Measurements from ENCODE around the gene MLLT11.
"Not testable (repeated sequence)": the region's sequence is repeated elsewhere in the genome, so short reads cannot be mapped to it uniquely, and the experiment has no call there.

MLLT11 gene

GRCh38 chr1:151062741-151063371 lies 2.7 kb downstream of the MLLT11 start:
- no peak for DNase-seq

GRCh38 chr1:151065089-151065645 lies 5.0 kb downstream of the MLLT11 start:
- Mint-ChIP-seq H3K9me3 (no peaks in the 10 kb centered on the region), H3K27me3 (no peaks in the 10 kb centered on the region), H3K36me3 (ENCODE audit: insufficient read depth) (peaks cover 10% of the 10 kb centered on the region), H3K27ac (no peak overlapping the region), H3K4me1 (ENCODE audit: low read depth in 2 of 2) (peaks cover 12 to 17% of the 10 kb centered on the region in 2 donors), H3K4me3 (no peak overlapping the region)
- DNase-seq (no peak), ATAC-seq (replicated peaks) (no peak)

More at GRCh38 chr1:151062741-151063371, 2.7 kb downstream of the MLLT11 start:
- Mint-ChIP-seq H3K4me1 (ENCODE audit: low read depth in 2 of 2) (peaks cover 23 to 25% of the 10 kb centered on the region in 2 donors), H3K27me3 (no peaks in the 10 kb centered on the region), H3K4me3 (no peak overlapping the region), H3K36me3 (ENCODE audit: insufficient read depth) (peaks cover 21% of the 10 kb centered on the region), H3K27ac (no peak overlapping the region), H3K9me3 (no peaks in the 10 kb centered on the region)
- ATAC-seq (replicated peaks): no peak

- Mint-ChIP-seq H3K9me3 (no peaks in the 10 kb centered on the region), H3K4me1 (ENCODE audit: low read depth in 2 of 2) (peaks cover 14% of the 10 kb centered on the region in 2 donors), H3K4me3 (no peak overlapping the region), H3K27me3 (no peaks in the 10 kb centered on the region), H3K36me3 (ENCODE audit: insufficient read depth) (peaks cover 29% of the 10 kb centered on the region), H3K27ac (peak overlapping the region in 1 of 2 donors; percentile 39)
- ATAC-seq (replicated peaks): no peak
- DNase-seq: no peak
These were observed 7.0 kb downstream of the MLLT11 start for GRCh38 chr1:151067185-151067584.

GRCh38 chr1:151069103-151069486 lies 8.9 kb downstream of the MLLT11 start:
- peak overlapping the region; percentile 76 to 99 for H3K27ac Mint-ChIP-seq
- H3K9me3 Mint-ChIP-seq: no peaks in the 10 kb centered on the region
- ATAC-seq (replicated peaks): no peak
- DNase-seq: no peak
- H3K36me3 Mint-ChIP-seq (ENCODE audit: insufficient read depth): peaks cover 37% of the 10 kb centered on the region
- peaks cover 14 to 17% of the 10 kb centered on the region in 2 donors for H3K4me1 Mint-ChIP-seq (ENCODE audit: low read depth in 2 of 2)
- no peaks in the 10 kb centered on the region for H3K27me3 Mint-ChIP-seq
- peak overlapping the region; percentile 94 to 95 for H3K4me3 Mint-ChIP-seq

- peak within 1 kb of the TSS; percentile 94 to 95 for H3K4me3 Mint-ChIP-seq
These were observed 10.5 kb downstream of the MLLT11 start, which contains the start of gene GABPB2 for GRCh38 chr1:151070474-151071276. TSS of gene GABPB2 (plus strand) at chr1:151070761. CDS start at chr1:151088190, 17,429 bp downstream.

GRCh38 chr1:151072224-151072623 lies 12.0 kb downstream of the MLLT11 start:
- Mint-ChIP-seq H3K4me1 (ENCODE audit: low read depth in 2 of 2) (peaks cover 15 to 17% of the 10 kb centered on the region in 2 donors), H3K36me3 (ENCODE audit: insufficient read depth) (peaks cover 43% of the 10 kb centered on the region), H3K4me3 (peak overlapping the region; percentile 94 to 95), H3K27ac (peak overlapping the region; percentile 97 to 99), H3K27me3 (no peaks in the 10 kb centered on the region), H3K9me3 (no peaks in the 10 kb centered on the region)
- ATAC-seq (replicated peaks) (no peak), DNase-seq (no peak)

More at GRCh38 chr1:151070474-151071276, 10.5 kb downstream of the MLLT11 start, which contains the start of gene GABPB2:
- ATAC-seq (replicated peaks) (peak; percentile 80), DNase-seq (peak; percentile 79 to 84 (median 81))
- no peaks in the 10 kb centered on the region for H3K9me3 Mint-ChIP-seq
- peaks cover 13 to 17% of the 10 kb centered on the region in 2 donors for H3K4me1 Mint-ChIP-seq (ENCODE audit: low read depth in 2 of 2)
- H3K27ac Mint-ChIP-seq: peak within 1 kb of the TSS; percentile 97 to 99
- peaks cover 42% of the 10 kb centered on the region for H3K36me3 Mint-ChIP-seq (ENCODE audit: insufficient read depth)
- H3K27me3 Mint-ChIP-seq: no peaks in the 10 kb centered on the region

- H3K4me1 Mint-ChIP-seq (ENCODE audit: low read depth in 2 of 2): no peaks in the 10 kb centered on the region
- no peaks in the 10 kb centered on the region for H3K9me3 Mint-ChIP-seq
- H3K4me3 Mint-ChIP-seq: no peak overlapping the region
- ATAC-seq (replicated peaks) (no peak), DNase-seq (no peak)
- no peak overlapping the region for H3K27ac Mint-ChIP-seq
- H3K27me3 Mint-ChIP-seq: no peaks in the 10 kb centered on the region
- peaks cover 14% of the 10 kb centered on the region for H3K36me3 Mint-ChIP-seq (ENCODE audit: insufficient read depth)
These were observed 25.9 kb downstream of the MLLT11 start for GRCh38 chr1:151085953-151086559.

GRCh38 chr1:151097426-151097825 lies 37.2 kb downstream of the MLLT11 start:
- not testable (repeated sequence) for H3K4me3 Mint-ChIP-seq; H3K9me3 Mint-ChIP-seq; ATAC-seq (replicated peaks); H3K27me3 Mint-ChIP-seq; DNase-seq; H3K4me1 Mint-ChIP-seq (ENCODE audit: low read depth in 2 of 2)
- peak overlapping the region in 1 of 2 donors; percentile 60 for H3K27ac Mint-ChIP-seq
- peaks cover 19% of the 10 kb centered on the region for H3K36me3 Mint-ChIP-seq (ENCODE audit: insufficient read depth)

GRCh38 chr1:151098126-151098525 lies 37.9 kb downstream of the MLLT11 start:
- Mint-ChIP-seq H3K4me3 (no peak overlapping the region), H3K9me3 (no peaks in the 10 kb centered on the region), H3K27ac (no peak overlapping the region), H3K4me1 (ENCODE audit: low read depth in 2 of 2) (no peaks in the 10 kb centered on the region), H3K27me3 (no peaks in the 10 kb centered on the region), H3K36me3 (ENCODE audit: insufficient read depth) (peaks cover 19% of the 10 kb centered on the region)
- DNase-seq: no peak
- no peak for ATAC-seq (replicated peaks)

- Mint-ChIP-seq H3K27ac (peak overlapping the region in 1 of 2 donors; percentile 77), H3K4me3 (no peak overlapping the region), H3K36me3 (ENCODE audit: insufficient read depth) (peaks cover 30% of the 10 kb centered on the region), H3K27me3 (no peaks in the 10 kb centered on the region), H3K9me3 (no peaks in the 10 kb centered on the region), H3K4me1 (ENCODE audit: low read depth in 2 of 2) (peaks cover 0 to 3% of the 10 kb centered on the region in 2 donors)
- ATAC-seq (replicated peaks) (no peak), DNase-seq (no peak)
These were observed 44.4 kb downstream of the MLLT11 start for GRCh38 chr1:151104630-151105029.

GRCh38 chr1:151106894-151107293 lies 46.7 kb downstream of the MLLT11 start:
- no peak overlapping the region for H3K27ac Mint-ChIP-seq
- no peaks in the 10 kb centered on the region for H3K27me3 Mint-ChIP-seq
- H3K9me3 Mint-ChIP-seq: no peaks in the 10 kb centered on the region
- ATAC-seq (replicated peaks): no peak
- peaks cover 0 to 3% of the 10 kb centered on the region in 2 donors for H3K4me1 Mint-ChIP-seq (ENCODE audit: low read depth in 2 of 2)
- no peak for DNase-seq
- peaks cover 38% of the 10 kb centered on the region for H3K36me3 Mint-ChIP-seq (ENCODE audit: insufficient read depth)
- no peak overlapping the region for H3K4me3 Mint-ChIP-seq

GRCh38 chr1:151108331-151108730 lies 48.1 kb downstream of the MLLT11 start:
- no peak for ATAC-seq (replicated peaks)
- Mint-ChIP-seq H3K4me1 (ENCODE audit: low read depth in 2 of 2) (peaks cover 0 to 3% of the 10 kb centered on the region in 2 donors), H3K9me3 (no peaks in the 10 kb centered on the region), H3K27ac (no peak overlapping the region), H3K27me3 (no peaks in the 10 kb centered on the region), H3K4me3 (no peak overlapping the region), H3K36me3 (ENCODE audit: insufficient read depth) (peaks cover 38% of the 10 kb centered on the region)
- DNase-seq: no peak

GRCh38 chr1:151113877-151114276 lies 53.7 kb downstream of the MLLT11 start:
- Mint-ChIP-seq H3K4me3 (no peak overlapping the region), H3K27ac (no peak overlapping the region), H3K9me3 (no peaks in the 10 kb centered on the region), H3K27me3 (no peaks in the 10 kb centered on the region), H3K36me3 (ENCODE audit: insufficient read depth) (peaks cover 27% of the 10 kb centered on the region), H3K4me1 (ENCODE audit: low read depth in 2 of 2) (no peaks in the 10 kb centered on the region)
- ATAC-seq (replicated peaks): no peak
- DNase-seq: no peak
